NAMALWA (cell line): ENCODE measurements around the gene ONECUT3.

Source experiments
- DNase-seq: peaks from one replicate; pipeline ENCODE4 v3.0.0-alpha.2; 2015; ENCODE audit warnings: low spot score

The ONECUT3 gene

DNA sequence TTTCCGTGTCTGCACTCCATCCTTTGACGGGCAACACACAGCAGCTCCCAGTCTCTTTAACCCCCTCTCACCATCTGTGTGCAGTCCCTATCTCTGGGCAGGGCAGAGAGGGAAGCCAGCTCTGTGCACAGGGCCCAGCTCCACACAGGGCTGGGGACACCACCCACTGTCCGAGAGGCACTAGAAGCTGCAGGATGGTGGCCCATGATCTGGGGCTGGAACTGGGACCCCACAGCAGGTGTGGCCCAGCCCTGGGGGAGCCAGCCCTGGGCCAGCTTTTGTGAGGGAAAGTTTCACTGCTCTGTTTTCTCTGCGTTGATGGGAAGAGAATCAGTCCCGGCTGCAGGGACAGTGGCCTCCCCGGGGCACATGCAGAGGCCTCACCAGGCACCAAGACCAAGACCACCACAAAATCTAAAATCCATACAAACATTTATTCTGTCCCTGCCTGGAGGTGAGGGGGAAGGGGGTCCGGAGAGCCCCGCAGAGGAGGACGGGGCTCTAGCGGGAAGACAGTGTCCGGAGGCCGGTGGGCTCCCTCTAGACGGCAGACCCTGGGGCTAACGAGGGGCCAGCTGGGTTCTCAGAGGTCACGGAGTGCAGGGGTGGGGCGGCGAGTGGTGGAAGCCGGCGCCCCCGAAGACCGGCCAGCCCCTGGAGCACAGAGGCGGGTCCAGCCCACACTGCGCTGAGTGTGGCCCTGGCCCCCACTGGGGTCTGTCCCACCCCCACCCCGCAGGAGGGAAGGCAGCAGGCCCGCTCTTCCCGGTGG, 61.7 kb downstream of the ONECUT3 start:
- DNase-seq, result no peak

DNA sequence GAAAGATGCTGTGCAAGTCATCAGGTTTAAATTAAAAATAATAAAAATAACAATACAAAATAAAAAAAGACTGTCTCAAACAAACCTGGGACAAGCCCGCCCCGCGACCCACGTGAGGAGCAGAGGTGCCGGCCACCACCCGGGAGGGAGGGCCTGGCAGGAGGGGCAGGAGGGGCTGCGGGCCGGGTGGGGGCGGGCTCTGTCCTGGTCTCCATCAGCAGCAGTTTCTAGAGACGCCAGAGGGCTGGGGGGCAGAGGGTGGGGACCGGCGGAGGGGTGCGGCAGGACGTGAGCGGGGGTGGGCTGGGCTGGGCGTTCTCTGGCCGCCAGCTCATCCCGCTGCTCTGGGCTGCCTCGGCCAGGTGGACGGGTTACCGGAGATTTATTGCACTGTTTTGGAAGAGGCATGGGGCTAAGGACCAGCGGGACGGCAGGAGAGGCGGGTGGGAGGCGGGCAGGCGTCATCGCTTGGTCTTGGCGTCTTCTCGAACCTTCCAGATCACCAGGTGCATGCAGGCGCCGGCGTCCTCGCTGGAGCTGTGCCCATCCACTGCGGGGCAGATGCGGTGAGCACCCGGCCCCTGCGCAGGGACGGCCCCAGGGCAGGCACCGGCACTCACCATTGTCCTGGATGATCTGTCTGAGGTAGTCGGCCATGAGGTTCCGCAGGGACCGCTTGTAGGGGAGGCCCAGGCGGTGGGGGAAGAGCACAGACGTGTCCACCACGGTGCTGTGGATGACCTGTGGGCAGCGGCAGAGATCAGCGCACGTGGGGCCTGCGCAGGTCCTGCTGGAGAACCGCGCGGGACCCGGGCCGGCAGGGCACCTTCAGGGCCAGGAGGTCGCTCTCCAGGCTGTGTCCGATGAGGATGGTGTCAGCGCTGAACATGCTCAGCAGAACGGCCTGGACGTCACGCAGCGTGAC, 62.6 kb downstream of the ONECUT3 start:
- DNase-seq, result no peak

DNA sequence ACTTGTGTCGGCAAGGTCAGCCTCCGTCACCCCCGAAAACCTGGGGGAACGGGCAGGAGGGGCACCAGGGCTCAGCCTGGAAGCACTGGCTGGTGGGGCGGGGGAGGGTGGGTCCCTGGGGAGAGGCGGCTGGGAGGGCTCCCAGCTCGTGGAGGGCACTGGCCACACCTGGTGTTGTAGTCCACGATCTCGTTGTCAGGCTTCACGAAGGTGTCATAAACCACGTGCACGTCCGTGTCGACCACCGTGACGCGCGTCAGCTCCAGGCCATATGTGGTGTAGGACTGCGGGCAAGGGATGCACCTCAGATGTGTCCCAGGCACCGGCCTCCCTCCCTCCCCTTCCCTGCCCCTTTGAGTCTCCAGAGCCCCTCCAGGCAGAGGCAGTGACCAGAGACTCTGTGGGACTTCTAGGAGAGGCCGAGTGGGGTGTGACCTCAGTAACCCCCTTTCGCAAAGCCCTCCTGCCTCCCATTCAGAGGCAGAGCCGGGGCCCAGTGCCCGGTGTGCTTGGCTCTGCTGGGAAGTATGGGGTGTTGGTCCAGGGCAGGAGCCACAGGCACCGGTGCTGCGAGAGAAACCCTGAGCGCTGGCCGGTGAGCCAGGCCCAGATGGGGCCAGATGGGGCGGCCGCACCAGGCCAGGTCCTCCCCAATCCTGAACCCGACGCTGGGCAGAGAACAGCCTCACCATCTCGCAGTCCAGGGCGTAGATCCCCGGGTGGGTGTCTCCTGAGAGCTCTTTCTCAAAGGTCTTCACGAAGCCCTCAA, 63.4 kb downstream of the ONECUT3 start:
- no peak for DNase-seq

DNA sequence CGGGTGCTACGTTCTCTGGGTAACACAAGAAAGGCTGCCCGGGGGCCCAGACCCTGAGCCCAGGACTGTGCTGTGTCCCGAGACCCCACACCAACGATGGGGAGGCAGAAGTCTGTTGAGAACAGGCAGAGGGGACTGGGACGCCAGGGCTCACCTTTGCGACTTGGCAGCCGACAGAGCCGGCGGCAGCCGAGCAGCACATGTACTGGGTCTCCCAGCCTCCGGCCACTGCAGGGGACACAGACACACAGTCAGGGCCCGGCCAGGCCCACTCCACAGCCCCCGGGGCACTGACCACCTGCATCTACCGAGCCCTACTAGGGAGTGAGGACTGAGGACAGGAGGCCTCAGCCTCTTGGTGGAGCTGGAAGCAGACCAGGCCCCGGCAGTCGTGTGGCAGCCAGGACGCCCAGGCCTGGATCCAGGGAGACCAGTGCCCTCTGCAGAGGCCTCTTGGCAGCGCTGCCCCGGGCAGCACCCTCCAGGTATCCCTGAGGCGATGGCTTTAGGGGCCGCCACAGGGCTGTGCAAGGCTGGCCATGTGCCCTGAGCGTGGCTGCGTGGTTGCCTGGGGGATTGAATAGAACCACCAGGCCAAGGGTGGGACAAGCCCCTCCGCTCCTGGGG, 64.4 kb downstream of the ONECUT3 start:
- no peak for DNase-seq

DNA sequence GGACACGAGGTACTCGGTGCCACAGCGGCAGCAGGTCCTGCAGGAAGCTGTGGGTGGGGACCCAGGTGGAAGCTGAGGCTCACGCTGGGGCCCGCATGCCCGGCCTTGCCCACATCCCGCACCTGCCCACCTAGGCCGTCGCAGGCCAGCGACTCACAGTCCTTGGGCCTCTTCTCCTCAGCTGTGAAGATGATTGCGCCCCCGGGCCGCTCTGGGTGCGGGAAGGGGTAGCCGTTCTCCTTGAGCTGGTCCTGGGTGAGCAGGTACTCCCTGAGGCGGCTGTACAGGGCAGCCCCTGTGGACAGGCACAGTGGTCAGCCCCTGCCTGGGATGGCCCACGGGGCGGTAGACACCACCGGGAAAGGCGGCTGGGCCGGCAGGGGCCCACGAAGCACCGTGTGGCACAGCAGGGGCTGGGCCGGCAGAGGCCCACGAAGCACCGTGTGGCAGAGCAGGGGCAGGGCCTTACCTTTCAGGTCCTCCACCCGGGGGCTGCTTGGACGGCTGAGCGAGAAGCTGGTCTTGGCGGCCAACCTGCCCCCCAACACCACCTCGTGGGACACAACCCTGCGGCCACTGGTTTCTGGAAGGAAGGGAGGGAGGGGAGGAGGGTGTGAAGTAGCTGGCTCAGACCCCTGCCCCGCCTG, 65.4 kb downstream of the ONECUT3 start:
- DNase-seq, result no peak

DNA sequence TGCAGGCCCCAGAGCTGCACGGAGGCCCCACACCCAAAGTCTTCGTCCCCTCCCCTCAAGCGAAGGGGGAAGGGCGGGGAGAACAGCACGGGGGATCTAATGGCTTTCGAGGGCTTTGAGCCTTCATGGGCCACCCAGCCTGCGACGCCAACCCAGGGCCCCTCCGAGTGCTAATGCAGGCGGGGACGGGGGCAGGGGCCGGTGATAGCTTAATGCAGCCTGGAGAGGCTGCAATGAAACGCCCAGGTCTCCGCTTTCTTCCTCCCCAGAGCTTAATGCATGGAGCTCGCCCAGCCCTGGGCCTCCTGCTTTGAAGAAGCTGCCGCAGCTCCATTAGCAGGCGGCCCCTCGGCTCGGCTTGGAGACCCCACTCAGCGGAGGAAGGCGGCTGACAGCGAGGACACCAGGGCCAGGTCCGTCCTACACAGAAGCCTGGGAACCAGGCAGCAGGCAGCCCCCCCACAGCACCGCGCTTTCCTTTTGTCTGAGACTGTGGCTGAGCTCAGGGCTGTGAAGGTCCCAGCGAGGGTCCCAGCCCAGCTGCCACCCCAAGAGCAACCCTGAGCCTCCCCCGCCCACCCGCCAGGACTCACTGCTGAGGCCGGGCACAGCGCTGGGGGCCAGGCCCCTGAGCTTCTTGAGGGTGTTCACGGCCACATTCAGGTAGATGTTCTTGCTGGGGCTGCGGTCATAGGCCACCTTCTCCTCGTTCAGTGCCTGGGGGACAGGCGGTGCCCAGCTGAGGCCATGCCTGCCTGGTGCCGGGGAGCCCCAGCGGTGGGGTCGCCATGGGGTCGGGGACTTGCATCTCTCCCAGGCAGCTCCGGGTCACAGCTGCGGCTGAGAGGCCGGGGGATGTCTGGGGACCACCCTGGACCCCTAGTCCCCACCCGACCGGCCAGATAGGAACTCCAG, 66.3 kb downstream of the ONECUT3 start:
- no peak for DNase-seq

DNA sequence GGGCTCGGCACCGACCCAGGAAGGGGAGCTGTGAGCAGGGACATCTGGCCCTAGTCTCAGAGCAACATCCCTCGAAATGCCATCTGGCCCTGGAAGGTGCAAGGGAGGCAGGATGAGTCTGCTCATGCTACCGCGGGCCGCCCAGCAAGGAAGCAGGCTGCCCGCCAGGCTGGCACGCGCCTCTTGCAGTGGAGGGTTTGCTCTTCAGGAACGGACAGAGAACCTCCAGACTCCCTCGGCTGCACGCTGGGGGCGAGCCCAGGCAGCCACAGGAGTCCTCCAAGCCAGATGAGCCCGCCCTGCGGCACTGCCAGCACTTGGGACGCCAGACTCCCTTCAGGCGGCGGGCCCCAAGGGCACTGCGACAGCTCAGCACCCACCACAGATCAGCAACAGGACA, 68.9 kb downstream of the ONECUT3 start:
- no peak for DNase-seq

DNA sequence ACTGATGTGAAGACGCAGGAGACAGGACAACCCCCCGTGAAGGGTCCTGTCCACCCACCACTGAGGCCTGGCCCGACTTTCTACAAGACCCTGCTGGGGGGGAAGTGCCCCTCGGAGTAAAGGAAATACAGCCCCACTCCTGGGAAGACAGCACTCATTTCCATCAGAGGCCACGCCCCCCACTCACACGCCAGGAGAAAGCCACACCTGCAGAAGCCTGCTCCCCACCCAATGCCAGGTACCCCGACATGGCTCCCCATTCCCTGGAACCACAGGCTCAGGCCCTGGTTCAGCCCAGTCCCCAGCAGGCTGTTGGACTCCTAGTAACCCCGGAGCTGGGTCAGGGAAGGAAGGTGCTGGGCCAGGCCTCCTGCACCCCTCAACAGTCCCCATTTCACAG, 69.7 kb downstream of the ONECUT3 start:
- DNase-seq, result no peak

DNA sequence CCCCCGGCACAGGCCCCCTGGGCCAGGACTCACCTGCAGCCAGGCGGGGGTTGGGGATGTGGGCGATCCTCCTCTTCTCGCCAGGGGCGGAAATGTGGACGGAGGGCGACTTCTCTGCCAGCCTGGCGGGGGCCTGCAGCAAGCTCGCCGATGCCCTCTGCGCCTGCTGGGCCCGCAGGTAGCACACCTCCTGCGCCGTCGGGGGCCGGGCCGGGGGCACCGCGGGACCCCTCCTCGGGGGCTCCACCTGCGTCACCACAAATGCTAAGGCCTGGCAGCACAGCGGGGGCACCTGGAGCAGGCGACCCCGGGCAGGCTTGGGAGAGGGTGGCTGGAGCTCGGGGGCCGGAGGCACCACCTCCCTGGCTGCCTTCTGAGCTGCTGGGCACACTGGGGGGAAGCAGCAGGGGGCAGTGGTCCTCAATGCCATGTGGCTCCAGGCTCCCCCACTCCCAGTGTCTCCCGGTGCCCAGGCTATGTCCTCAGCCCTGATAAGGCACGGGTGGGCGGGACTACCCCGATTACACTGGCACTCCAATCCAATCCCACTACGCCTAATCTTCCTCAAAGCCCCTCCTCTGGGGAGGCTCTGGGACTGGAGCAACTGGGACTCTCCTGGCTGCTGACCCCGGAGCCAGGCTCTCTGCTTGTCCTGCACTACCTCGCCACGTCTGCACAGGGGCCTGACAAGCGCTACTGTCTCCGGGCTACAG, 70.4 kb downstream of the ONECUT3 start:
- DNase-seq, result no peak

DNA sequence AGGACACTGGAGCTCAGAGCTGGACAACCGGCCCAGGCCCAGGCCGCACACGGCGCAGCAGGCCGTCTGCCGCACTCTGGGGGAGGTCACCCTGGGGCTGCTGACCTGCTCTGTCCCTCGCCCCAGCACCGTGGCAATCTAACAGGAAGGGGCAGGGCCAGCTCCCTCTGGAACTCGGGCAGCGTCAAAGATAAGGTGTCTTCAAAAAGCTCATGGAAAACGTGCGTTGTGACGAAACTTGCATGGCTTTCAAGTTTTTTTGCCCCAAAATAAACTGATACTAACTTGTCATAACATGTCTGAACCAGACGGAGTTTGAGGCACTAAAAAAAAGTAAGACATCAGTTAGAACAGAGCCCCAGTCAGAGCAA, 70.9 kb downstream of the ONECUT3 start:
- no peak for DNase-seq

DNA sequence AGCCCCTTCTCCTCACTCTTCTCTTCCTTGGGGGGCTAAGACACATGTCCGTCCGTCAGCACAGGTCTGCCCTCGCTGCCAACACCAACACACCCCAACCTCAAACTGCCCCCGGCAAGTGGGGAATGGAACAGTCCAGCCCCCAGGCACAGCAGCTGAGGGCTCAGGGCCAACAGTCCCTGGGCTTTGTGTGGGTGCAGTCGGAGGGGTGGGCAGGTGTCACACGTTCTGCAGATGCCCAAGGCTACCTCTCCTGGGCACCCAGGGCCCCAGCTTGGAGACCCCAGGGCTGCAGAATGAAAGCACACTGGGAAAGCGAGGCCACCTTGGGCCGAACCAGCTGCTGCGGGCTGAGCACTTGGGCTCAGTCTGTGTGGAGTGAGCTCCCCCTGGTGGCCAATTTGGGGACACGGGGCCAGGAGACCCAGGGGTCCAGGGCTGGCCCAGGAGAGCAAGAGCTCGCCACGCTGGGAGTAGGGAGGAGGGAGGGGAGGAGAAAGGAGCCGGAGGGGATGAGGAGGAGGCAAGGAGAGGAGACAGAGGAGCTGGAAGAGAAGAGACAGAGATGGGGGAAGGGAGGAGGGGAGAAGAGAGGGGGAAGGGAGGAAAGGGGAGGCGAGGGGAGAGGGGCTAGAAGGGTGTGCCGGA, 72.7 kb downstream of the ONECUT3 start:
- DNase-seq, result peak; percentile 86

DNA sequence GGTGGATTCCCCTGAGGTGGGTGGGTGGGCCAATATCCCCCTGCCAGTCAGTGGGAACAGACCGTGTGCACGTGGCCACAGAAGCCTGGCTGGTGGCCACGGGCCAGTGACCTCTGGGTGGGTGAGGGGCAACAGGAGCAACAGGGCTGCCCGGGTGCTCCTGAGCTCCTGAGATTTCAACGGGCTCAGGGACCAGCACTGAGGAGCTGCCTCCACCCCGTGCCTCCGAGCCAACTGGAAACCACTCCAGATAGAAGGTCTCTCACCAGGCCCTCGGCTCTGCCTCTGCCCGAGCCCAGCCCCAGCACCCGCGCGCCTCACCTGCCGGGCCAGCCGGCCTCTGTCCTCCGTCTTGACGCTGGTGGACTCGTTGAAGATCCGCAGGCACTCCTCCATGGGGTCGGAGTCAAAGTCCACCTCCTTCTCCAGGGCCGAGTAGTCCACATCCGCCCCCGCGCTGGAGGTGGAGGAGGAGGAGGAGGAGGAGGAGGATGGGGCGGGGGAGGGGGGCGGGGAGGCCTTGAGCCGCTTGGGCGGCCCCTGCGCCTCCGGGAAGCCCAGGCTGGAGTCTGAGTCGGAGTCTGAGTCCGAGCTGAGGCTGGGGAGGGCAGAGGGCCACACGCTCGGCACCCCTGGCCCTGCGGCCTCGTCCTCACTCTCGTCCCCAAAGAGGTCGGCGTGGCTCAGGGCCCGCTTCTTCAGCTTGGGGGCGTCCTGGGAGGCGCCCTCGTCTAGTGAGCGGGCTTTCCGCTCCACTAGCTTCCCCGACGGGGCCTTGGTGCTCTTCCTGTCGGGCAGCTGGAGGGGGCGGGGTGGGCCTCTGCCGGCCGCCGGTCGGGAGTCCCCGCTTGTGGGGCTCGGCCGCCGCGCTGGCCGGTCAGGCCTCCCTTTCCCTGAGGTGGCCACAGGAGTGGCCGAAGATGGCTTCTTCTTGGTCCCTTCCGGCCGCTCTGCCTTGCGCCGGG, 73.5 kb downstream of the ONECUT3 start:
- no peak for DNase-seq

DNA sequence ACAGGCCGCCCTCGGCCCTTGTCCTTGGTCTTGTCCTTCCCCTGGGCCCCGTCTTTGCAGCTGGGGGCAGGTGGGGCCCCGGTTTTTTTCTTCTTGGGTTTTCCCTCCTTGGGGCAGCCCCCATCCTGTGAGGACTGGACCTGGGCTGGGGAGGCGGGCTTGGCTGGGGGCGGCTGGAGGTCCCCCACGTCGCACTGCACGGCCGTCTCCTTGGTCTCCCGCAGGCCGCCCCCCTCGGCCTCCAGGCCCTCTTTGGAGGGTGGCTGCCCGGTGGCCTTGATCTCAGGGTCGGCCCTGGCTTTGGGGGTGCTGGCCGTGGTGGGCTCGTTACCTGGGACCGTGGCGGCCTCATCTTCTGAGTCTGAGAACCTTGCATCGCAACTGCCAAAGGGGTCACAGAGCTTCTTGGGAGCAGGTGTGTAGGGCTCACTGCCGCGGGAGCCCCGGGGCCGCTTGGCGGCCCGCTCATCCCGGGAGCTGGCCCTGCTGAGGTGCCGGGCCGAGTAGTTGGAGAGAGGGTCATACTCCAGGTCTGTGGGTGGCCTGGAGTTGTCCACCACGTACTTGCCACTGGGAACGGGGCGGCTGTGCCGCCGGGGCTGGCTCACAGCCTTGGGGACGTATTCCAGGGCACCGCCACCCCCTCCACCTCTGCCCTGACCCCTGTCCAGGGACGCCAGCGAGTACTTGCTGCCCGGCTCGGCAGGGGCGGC, 74.4 kb downstream of the ONECUT3 start:
- DNase-seq, result no peak

DNA sequence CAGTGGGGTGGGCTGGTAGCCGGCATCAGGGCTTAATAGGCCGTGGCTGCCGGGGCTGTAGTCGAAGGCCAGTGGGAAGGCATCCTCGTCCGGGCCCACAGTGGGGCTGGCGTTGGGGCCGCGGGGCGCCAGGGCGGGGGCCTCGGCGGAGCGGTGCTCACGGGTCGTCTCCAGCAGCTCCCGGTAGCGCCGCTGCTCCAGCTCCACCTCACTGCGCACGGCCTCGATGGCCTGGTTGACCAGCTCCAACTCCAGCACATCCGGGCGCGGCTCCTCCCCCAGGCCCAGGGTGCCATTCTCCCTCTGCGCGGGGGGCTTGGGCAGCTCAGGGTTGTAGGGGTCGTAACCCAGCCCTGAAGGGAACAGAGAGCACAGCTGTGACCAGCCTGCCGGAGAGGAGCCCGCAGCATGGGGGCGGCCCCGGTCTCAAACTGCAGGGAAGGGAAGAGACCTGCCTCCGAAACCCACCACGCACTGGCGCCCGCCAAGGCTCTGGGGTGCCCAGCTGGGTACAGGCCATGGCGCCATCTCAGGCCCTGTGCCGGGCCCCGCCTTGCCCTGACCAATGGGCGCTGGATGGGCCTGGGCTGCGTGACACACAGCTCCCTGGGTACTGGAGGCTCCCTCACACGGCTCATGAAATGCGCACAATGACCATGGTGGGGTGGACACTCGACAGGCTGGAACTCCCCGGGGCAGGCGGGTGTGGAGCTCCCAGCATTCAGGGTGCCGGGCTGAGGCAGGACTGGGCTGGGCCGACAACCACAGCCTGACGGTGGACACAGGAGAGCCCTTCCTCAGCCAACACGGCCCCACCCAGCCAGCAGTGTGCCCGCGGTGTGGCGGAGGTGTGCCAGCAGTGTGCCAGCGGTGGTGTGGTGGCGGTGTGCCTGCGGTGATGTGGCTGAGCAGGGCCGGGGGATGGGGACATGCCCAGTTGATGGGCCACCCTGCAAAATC, 75.3 kb downstream of the ONECUT3 start:
- DNase-seq, result no peak

DNA sequence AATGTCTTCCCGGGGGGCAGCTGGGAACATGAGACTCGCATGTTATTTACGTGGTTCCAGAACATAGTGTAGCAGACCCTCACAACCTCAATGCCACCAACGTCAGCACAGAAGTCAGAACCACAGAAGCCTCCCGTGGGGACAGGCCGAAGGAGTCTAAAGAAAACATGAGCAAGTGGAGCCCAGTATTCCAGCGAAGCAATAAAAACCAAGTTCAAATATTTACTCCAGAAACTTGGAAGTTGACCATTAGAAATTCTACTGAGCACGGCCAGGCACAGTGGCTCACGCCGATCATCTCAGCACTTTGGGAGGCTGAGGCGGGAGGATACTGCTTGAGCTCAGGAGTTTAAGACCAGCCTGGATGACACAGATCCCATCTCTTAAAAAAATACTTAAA, 76.7 kb downstream of the ONECUT3 start:
- no peak for DNase-seq

DNA sequence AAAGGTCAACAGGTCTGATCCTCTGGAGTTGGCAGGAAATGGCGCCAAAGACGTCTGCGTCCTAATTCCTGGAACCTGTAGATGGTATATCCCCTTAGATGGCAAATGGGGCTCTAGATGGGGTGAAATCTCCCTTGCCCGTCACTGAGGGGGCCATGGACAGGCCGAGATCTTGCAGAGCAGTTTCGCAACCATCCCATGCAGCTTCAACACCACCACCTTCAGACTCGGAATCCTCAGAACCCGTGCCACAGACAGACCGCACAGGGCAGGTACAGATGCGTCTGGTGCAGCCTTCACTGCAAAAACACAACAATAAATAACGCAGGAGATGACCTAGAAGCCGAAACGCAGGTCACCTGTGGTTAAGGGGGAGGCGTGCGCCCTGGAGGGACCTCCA, 77.3 kb downstream of the ONECUT3 start:
- DNase-seq, result no peak
